A549 treated with DMSO at 1 μM for 4 hours (cell line): ENCODE data around the gene OLFM3. TPM values are rescaled to one million over a fixed set of nuclear protein-coding genes. Genes with fewer than 3 reads are reported as not detected.

ENCODE experiments used
- total RNA-seq: library from RNA; stranded (reverse); fragments of 200-300 nt; extraction: Qiagen RNA extraction; gene quantifications from 5 replicates; pipeline ENCODE4 v1.2.3, GENCODE V29; 2022; ENCODE audit warnings: low read depth

Gene OLFM3
- total RNA-seq, result not detected in 5 replicates

DNA sequence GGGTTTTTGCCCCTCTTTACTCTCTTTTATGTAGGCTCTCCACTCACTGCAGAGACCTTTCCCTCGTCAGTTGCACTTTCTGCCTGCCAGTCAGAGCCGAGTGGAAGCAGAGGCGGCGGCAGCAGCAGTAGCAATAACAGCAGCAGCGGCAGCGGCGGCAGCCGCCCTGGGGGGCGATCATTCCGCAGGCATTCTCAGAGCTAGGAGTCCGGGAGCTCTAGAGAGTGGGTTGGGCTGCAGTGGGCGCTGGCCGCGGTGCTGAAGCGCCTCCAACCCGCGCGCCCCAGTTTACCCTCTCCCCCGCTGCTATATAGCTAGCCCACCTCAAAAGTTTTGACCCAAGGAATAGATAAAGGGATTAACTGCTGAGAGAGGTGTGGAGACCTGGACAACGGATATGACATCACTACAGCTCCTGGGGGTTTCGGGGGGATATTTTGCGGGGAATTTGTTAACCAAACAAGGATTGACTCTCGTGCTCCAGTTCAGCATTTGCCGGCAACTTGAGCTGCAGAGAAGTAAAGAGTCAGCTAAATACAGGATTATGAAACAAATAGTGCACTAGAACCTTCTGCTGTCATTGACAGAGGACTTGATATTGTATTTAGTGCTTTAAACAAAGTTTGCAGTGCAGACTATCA, at the start of gene OLFM3:
OLFM3 (minus strand) TSS at position 102 of the 641 bp plus-strand sequence.

